Mesenchymal stem cell (in vitro differentiated cells and primary cell): ENCODE results near the gene RERE.
"Not testable (repeated sequence)": the region's sequence is repeated elsewhere in the genome, so short reads cannot be mapped to it uniquely, and the experiment has no call there.

Experiments used
- DNase-seq: peaks from one replicate; pipeline ENCODE4 v3.0.0-alpha.2; 2013
- H2AFZ ChIP-seq: one replicate; pipeline ENCODE4 v1.6.1; 2013; ENCODE audit warnings: low read depth, mild to moderate bottlenecking, control low read depth, inconsistent platforms, low read length, moderate library complexity
- H2AK5ac ChIP-seq: 2 replicates; pipeline ENCODE4 v1.6.1; 2013; ENCODE audit warnings: low read length, moderate library complexity, mild to moderate bottlenecking, inconsistent platforms; ENCODE audit not compliant: severe bottlenecking
- H2BK120ac ChIP-seq: one replicate; pipeline ENCODE4 v1.6.1; 2013; ENCODE audit warnings: low read depth, mild to moderate bottlenecking, inconsistent platforms, low read length, moderate library complexity
- H2BK12ac ChIP-seq, 2 experiments: one replicate each; pipeline ENCODE4 v1.6.1; 2013; ENCODE audit warnings: inconsistent platforms in 2 of 2, low read length in 2 of 2, mild to moderate bottlenecking in 2 of 2, moderate library complexity in 2 of 2, control low read depth in 1 of 2
- H2BK15ac ChIP-seq: one replicate; pipeline ENCODE4 v1.6.1; 2013; ENCODE audit warnings: mild to moderate bottlenecking, low read depth, inconsistent platforms; ENCODE audit not compliant: poor library complexity, severe bottlenecking
- H2BK5ac ChIP-seq: 2 replicates; pipeline ENCODE4 v1.6.1; 2013; ENCODE audit warnings: low read depth, mild to moderate bottlenecking, low read length, control low read depth, inconsistent platforms; ENCODE audit not compliant: poor library complexity, severe bottlenecking
- H3K14ac ChIP-seq, 2 experiments: one replicate each; pipeline ENCODE4 v1.6.1; 2013; ENCODE audit warnings: inconsistent platforms in 2 of 2, low read length in 2 of 2, control low read depth in 1 of 2, mild to moderate bottlenecking in 1 of 2, moderate library complexity in 1 of 2
- H3K18ac ChIP-seq, 2 experiments: one replicate each; pipeline ENCODE4 v1.6.1; 2013; ENCODE audit warnings: inconsistent platforms in 2 of 2, low read length in 2 of 2, control low read depth in 1 of 2, low read depth in 1 of 2, mild to moderate bottlenecking in 1 of 2
- H3K23ac ChIP-seq, 2 experiments: one replicate each; pipeline ENCODE4 v1.6.1; 2013; ENCODE audit warnings: inconsistent platforms in 2 of 2, low read length in 2 of 2, mild to moderate bottlenecking in 2 of 2, moderate library complexity in 2 of 2, control low read depth in 1 of 2
- H3K27ac ChIP-seq: 2 replicates; pipeline ENCODE4 v1.5.1; 2013; ENCODE audit warnings: mild to moderate bottlenecking, moderate library complexity, low read length, control low read depth, inconsistent platforms; ENCODE audit not compliant: poor library complexity, severe bottlenecking
- H3K27me3 ChIP-seq, 2 experiments: 2 replicates each; pipeline versions ENCODE4 v1.6.1 to v1.7.0; 2013; ENCODE audit warnings: low read length in 2 of 2, mild to moderate bottlenecking in 2 of 2, moderate library complexity in 2 of 2, control low read depth in 1 of 2, inconsistent platforms in 1 of 2; ENCODE audit not compliant: control insufficient read depth in 1 of 2, insufficient read depth in 1 of 2
- H3K36me3 ChIP-seq, 2 experiments: 2 replicates each; pipeline versions ENCODE4 v1.6.1 to v1.7.0; 2013; ENCODE audit warnings: low read length in 2 of 2, control low read depth in 1 of 2, inconsistent platforms in 1 of 2, low read depth in 1 of 2, mild to moderate bottlenecking in 1 of 2; ENCODE audit not compliant: insufficient read depth in 2 of 2, control insufficient read depth in 1 of 2
- H3K4ac ChIP-seq, 2 experiments: one replicate each; pipeline ENCODE4 v1.6.1; 2013; ENCODE audit warnings: inconsistent platforms in 2 of 2, low read length in 2 of 2, mild to moderate bottlenecking in 2 of 2, moderate library complexity in 2 of 2, control low read depth in 1 of 2, low read depth in 1 of 2
- H3K4me1 ChIP-seq: 2 replicates; pipeline ENCODE4 v1.6.1; 2013; ENCODE audit warnings: low read depth, low read length, control low read depth; ENCODE audit not compliant: control insufficient read depth, insufficient read depth
- H3K4me2 ChIP-seq: 2 replicates; pipeline ENCODE4 v1.6.1; 2013; ENCODE audit warnings: low read length, mild to moderate bottlenecking, inconsistent platforms; ENCODE audit not compliant: poor library complexity, severe bottlenecking
- H3K4me3 ChIP-seq, 2 experiments: 2 replicates each; pipeline versions ENCODE4 v1.5.1 to v1.7.0; 2013; ENCODE audit warnings: low read length in 2 of 2, mild to moderate bottlenecking in 2 of 2, control low read depth in 1 of 2, low read depth in 1 of 2; ENCODE audit not compliant: insufficient read depth in 1 of 2
- H3K79me1 ChIP-seq: replicated peaks from 2 replicates; pipeline ENCODE4 v1.6.1; 2013; ENCODE audit warnings: mild to moderate bottlenecking, control low read depth, low read length, inconsistent platforms; ENCODE audit not compliant: poor library complexity, severe bottlenecking
- H3K9ac ChIP-seq: 2 replicates; pipeline ENCODE4 v1.7.0; 2013; ENCODE audit warnings: mild to moderate bottlenecking, low read length, moderate library complexity
- H3K9me3 ChIP-seq: 2 replicates; pipeline ENCODE4 v1.7.0; 2013; ENCODE audit warnings: mild to moderate bottlenecking, low read length; ENCODE audit not compliant: control insufficient read depth
- H4K8ac ChIP-seq: one replicate; pipeline ENCODE4 v1.6.1; 2013; ENCODE audit warnings: inconsistent platforms, mild to moderate bottlenecking, low read length, moderate library complexity
- H4K91ac ChIP-seq: one replicate; pipeline ENCODE4 v1.6.1; 2013; ENCODE audit warnings: mild to moderate bottlenecking, low read length, inconsistent platforms
- WGBS: methylation state at CpG from one replicate; pipeline ENCODE4 v1.1.7; 2013; ENCODE audit warnings: mixed read lengths; 5-methylcytosine and 5-hydroxymethylcytosine counted together

RERE gene

GRCh38 chr1:8595941-8596340 lies 221.5 kb downstream of the RERE start:
- Histone ChIP-seq H3K14ac (no peak overlapping the region), H3K27me3 (no peaks in the 10 kb centered on the region), H3K27ac (no peak overlapping the region), H3K79me1 (peaks cover 33% of the 10 kb centered on the region), H2BK5ac (no peak overlapping the region), H3K4me1 (peaks cover 10% of the 10 kb centered on the region), H2AFZ (no peak overlapping the region), H3K9me3 (no peaks in the 10 kb centered on the region), H2BK15ac (no peak overlapping the region), H3K18ac (no peak overlapping the region), H3K9ac (no peak overlapping the region), H3K4me3 (no peak overlapping the region), H4K8ac (no peak overlapping the region), H3K4me2 (no peak overlapping the region), H3K23ac (no peak overlapping the region), H3K4ac (no peak overlapping the region), H3K36me3 (no peaks in the 10 kb centered on the region), H4K91ac (no peak overlapping the region), H2BK12ac (no peak overlapping the region), H2AK5ac (no peak overlapping the region), H2BK120ac (no peak overlapping the region)
- peak; percentile 82 for DNase-seq
- no CpG with 5 or more reads among the region's 1 CpG for WGBS

GRCh38 chr1:8595332-8595731 lies 222.1 kb downstream of the RERE start:
- Histone ChIP-seq H3K9ac (no peak overlapping the region), H3K14ac (no peak overlapping the region), H2AK5ac (no peak overlapping the region), H3K23ac (no peak overlapping the region), H3K27ac (no peak overlapping the region), H3K79me1 (peaks cover 34% of the 10 kb centered on the region), H3K9me3 (no peaks in the 10 kb centered on the region), H2BK15ac (no peak overlapping the region), H2BK5ac (no peak overlapping the region), H4K91ac (no peak overlapping the region), H2BK12ac (no peak overlapping the region), H2AFZ (no peak overlapping the region), H3K36me3 (no peaks in the 10 kb centered on the region), H3K4me3 (no peak overlapping the region), H3K4me1 (peaks cover 10% of the 10 kb centered on the region), H4K8ac (no peak overlapping the region), H3K4me2 (no peak overlapping the region), H3K27me3 (no peaks in the 10 kb centered on the region), H2BK120ac (no peak overlapping the region), H3K4ac (no peak overlapping the region), H3K18ac (no peak overlapping the region)
- no peak for DNase-seq

- DNase-seq, H3K4me2 ChIP-seq: not testable (repeated sequence)
These were observed 224.1 kb downstream of the RERE start for GRCh38 chr1:8593292-8593691.

GRCh38 chr1:8591569-8591968 lies 225.9 kb downstream of the RERE start:
- no peak overlapping the region for H3K4me2 ChIP-seq
- no peaks in the 10 kb centered on the region for H3K36me3 ChIP-seq

More at GRCh38 chr1:8593292-8593691, 224.1 kb downstream of the RERE start:
- H2AFZ ChIP-seq, H3K4me3 ChIP-seq, H3K27me3 ChIP-seq, H4K91ac ChIP-seq, H3K27ac ChIP-seq, H3K14ac ChIP-seq, H2AK5ac ChIP-seq, H2BK120ac ChIP-seq, H4K8ac ChIP-seq, H3K36me3 ChIP-seq, H2BK15ac ChIP-seq, H3K18ac ChIP-seq, H2BK5ac ChIP-seq, H3K9me3 ChIP-seq, H3K4ac ChIP-seq, H2BK12ac ChIP-seq, H3K9ac ChIP-seq, H3K4me1 ChIP-seq, H3K23ac ChIP-seq: not testable (repeated sequence)
- 96% methylated on average over 3 of the region's 3 CpGs for WGBS
- peaks cover 34% of the 10 kb centered on the region for H3K79me1 ChIP-seq

More at GRCh38 chr1:8591569-8591968, 225.9 kb downstream of the RERE start:
- WGBS, result over 99% methylated on average over 4 of the region's 5 CpGs
- Histone ChIP-seq H4K8ac (no peak overlapping the region), H3K79me1 (peaks cover 36% of the 10 kb centered on the region), H2BK12ac (no peak overlapping the region), H3K14ac (no peak overlapping the region), H4K91ac (no peak overlapping the region), H2AFZ (no peak overlapping the region), H3K9ac (no peak overlapping the region), H2BK120ac (no peak overlapping the region), H2BK5ac (no peak overlapping the region), H2BK15ac (no peak overlapping the region), H3K27me3 (no peaks in the 10 kb centered on the region), H3K27ac (no peak overlapping the region), H2AK5ac (no peak overlapping the region), H3K18ac (no peak overlapping the region), H3K23ac (no peak overlapping the region), H3K4ac (no peak overlapping the region), H3K4me1 (peaks cover 2% of the 10 kb centered on the region), H3K9me3 (no peaks in the 10 kb centered on the region), H3K4me3 (no peak overlapping the region)
- no peak for DNase-seq
